ENCODE data around the gene ROM1. TPM values are rescaled to one million over a fixed set of nuclear protein-coding genes. Genes with fewer than 3 reads are reported as not detected.

The ROM1 gene
- total RNA-seq: 2.8 and 14.1 TPM in 2 replicates

GRCh38 chr11:62612366-62613290 lies at the start of gene ROM1, which contains the start of gene EML3:
Gene ROM1 (plus strand): TSS chr11:62613257. CDS start chr11:62613282, 25 bp downstream.
Gene EML3 (minus strand): TSS chr11:62612775. CDS start chr11:62612457, 318 bp downstream.

GRCh38 chr11:62573592-62574362 lies 39.3 kb upstream of the ROM1 start, which contains the start of gene EEF1G:
Gene EEF1G (minus strand): TSS chr11:62573891. CDS start chr11:62573842, 49 bp downstream.

GRCh38 chr11:62591448-62592145 lies 21.5 kb upstream of the ROM1 start, which contains the start of gene TUT1:
Gene TUT1 (minus strand): TSS chr11:62591523. CDS start chr11:62591485, 38 bp downstream.

GRCh38 chr11:62601372-62602140 lies 11.5 kb upstream of the ROM1 start, which contains the start of gene MTA2:
Gene MTA2 (minus strand): TSS chr11:62601865. CDS start chr11:62601450, 415 bp downstream.

GRCh38 chr11:62621567-62622470 lies 8.8 kb downstream of the ROM1 start, which contains the start of gene B3GAT3:
Gene B3GAT3 (minus strand): TSS chr11:62621986. CDS start chr11:62621947, 39 bp downstream.

GRCh38 chr11:62645946-62646824 lies 33.1 kb downstream of the ROM1 start, which contains the start of gene GANAB:
Gene GANAB (minus strand): TSS chr11:62646613. CDS start chr11:62646599, 14 bp downstream.

Other genes starting within 250 kb of the ROM1 start
- not detected in 2 replicates for gene SCGB1A1, start 194.2 kb upstream of the ROM1 start, total RNA-seq
- gene AHNAK, start 66.5 kb upstream of the ROM1 start, total RNA-seq: 251 and 358 TPM in 2 replicates
- gene EEF1G, start 39.4 kb upstream of the ROM1 start, total RNA-seq: 2,051 and 2,264 TPM in 2 replicates
- gene TUT1, start 21.7 kb upstream of the ROM1 start, total RNA-seq: 5.5 and 9.6 TPM in 2 replicates
- gene MTA2, start 11.4 kb upstream of the ROM1 start, total RNA-seq: 81.7 and 109 TPM in 2 replicates
- 17.0 and 22.9 TPM in 2 replicates for gene EML3, start 482 bp upstream of the ROM1 start, total RNA-seq
- 48.4 and 56.2 TPM in 2 replicates for gene B3GAT3, start 8.7 kb downstream of the ROM1 start, total RNA-seq
- 263 and 291 TPM in 2 replicates for gene GANAB, start 33.4 kb downstream of the ROM1 start, total RNA-seq
- 20.6 and 26.2 TPM in 2 replicates for gene INTS5, start 40.0 kb downstream of the ROM1 start, total RNA-seq
- 47.0 and 88.6 TPM in 2 replicates for gene C11orf98, start 52.0 kb downstream of the ROM1 start, total RNA-seq
- gene CSKMT, start 52.1 kb downstream of the ROM1 start, total RNA-seq: 2.9 and 20.2 TPM in 2 replicates
- 8.6 and 10.5 TPM in 2 replicates for gene UQCC3, start 58.4 kb downstream of the ROM1 start, total RNA-seq
- 6.9 and 11.0 TPM in 2 replicates for gene LBHD1, start 59.0 kb downstream of the ROM1 start, total RNA-seq
- 97.7 and 109 TPM in 2 replicates for gene UBXN1, start 65.8 kb downstream of the ROM1 start, total RNA-seq
- 5.8 and 6.6 TPM in 2 replicates for gene LRRN4CL, start 76.3 kb downstream of the ROM1 start, total RNA-seq
- 79.6 and 137 TPM in 2 replicates for gene BSCL2, start 94.2 kb downstream of the ROM1 start, total RNA-seq
- gene GNG3, start 94.4 kb downstream of the ROM1 start, total RNA-seq: not detected in 2 replicates
- 6.6 and 6.9 TPM in 2 replicates for gene HNRNPUL2, start 114.2 kb downstream of the ROM1 start, total RNA-seq
- 27.1 and 44.5 TPM in 2 replicates for gene TTC9C, start 115.2 kb downstream of the ROM1 start, total RNA-seq
- 6.1 and 10.3 TPM in 2 replicates for gene ZBTB3, start 140.9 kb downstream of the ROM1 start, total RNA-seq
- 96.1 and 114 TPM in 2 replicates for gene POLR2G, start 148.3 kb downstream of the ROM1 start, total RNA-seq
- gene TAF6L, start 158.1 kb downstream of the ROM1 start, total RNA-seq: 11.8 and 18.6 TPM in 2 replicates
- gene TMEM179B, start 174.1 kb downstream of the ROM1 start, total RNA-seq: 73.7 and 93.1 TPM in 2 replicates
- gene TMEM223, start 178.7 kb downstream of the ROM1 start, total RNA-seq: 40.9 and 43.8 TPM in 2 replicates
- 26.2 and 30.5 TPM in 2 replicates for gene NXF1, start 192.2 kb downstream of the ROM1 start, total RNA-seq
- gene STX5, start 218.8 kb downstream of the ROM1 start, total RNA-seq: 33.2 and 59.2 TPM in 2 replicates
- gene TEX54, start 219.6 kb downstream of the ROM1 start, total RNA-seq: not detected in 2 replicates
- gene WDR74, start 226.3 kb downstream of the ROM1 start, total RNA-seq: 39.7 and 57.4 TPM in 2 replicates